Activated CD8-positive, alpha-beta T cell treated with anti-CD3 and anti-CD28 coated beads, Interleukin-2, amount 10 ng/mL, durations not matched to agents 7 days and 5 days (primary cell): ENCODE data around the gene PHC3. TPM values are rescaled to one million over a fixed set of nuclear protein-coding genes. Genes with fewer than 3 reads are reported as not detected.

Experiments
- total RNA-seq, 2 experiments: library from RNA; stranded (reverse); gene quantifications; one replicate each; pipeline ENCODE4 v1.2.3, GENCODE V29; 2021

Gene PHC3
- total RNA-seq, 2 experiments from 2014 or later, result 54.0 to 68.1 TPM

Other genes with a start within 250 kb of the PHC3 start
- 10 to 100 TPM; 46.5 to 49.9 TPM for gene SEC62, start 214.9 kb downstream of the PHC3 start, total RNA-seq
- 1 to 10 TPM; 5.0 to 7.4 TPM for gene GPR160, start 143.7 kb downstream of the PHC3 start, total RNA-seq
- gene PRKCI, start 40.7 kb upstream of the PHC3 start, total RNA-seq, result 10 to 100 TPM; 17.0 to 19.5 TPM
- gene SKIL, start 176.0 kb upstream of the PHC3 start, total RNA-seq, result 1 to 10 TPM; 6.7 to 6.9 TPM
- not detected for gene CLDN11, start 237.1 kb upstream of the PHC3 start, total RNA-seq